HEK293T (cell line): ENCODE data around the gene PREX1.

Experiments used
- CTCF ChIA-PET: fragments of 350-600 bp; formaldehyde crosslinking; extraction: SDS; loops from one replicate; lab custom pipeline; 2021; ENCODE audit warnings: antibody characterized with exemption, inconsistent platforms; lab: Yijun Ruan, JAX
- POLR2A ChIA-PET: fragments of 350-600 bp; formaldehyde crosslinking; extraction: SDS; loops from one replicate; lab custom pipeline; 2020; ENCODE audit warnings: antibody characterized with exemption, inconsistent platforms; lab: Yijun Ruan, JAX
- DNase-seq: peaks from one replicate; pipeline ENCODE4 v3.0.0; 2012; ENCODE audit warnings: mixed read lengths; ENCODE audit errors: extremely low spot score
- ARNT ChIP-seq: fragments of 450-650 bp; IDR thresholded peaks from 2 replicates; pipeline ENCODE4 v1.6.1; 2017; ENCODE audit warnings: mild to moderate bottlenecking
- BHLHE40 ChIP-seq: fragments of 450-650 bp; IDR thresholded peaks from 2 replicates; pipeline ENCODE4 v1.6.1; 2016; ENCODE audit warnings: mild to moderate bottlenecking, moderate library complexity, borderline replicate concordance
- CTBP1 ChIP-seq: fragments of 450-650 bp; IDR thresholded peaks from 2 replicates; pipeline ENCODE4 v1.6.1; 2016; ENCODE audit warnings: borderline replicate concordance
- ELF4 ChIP-seq: fragments of 450-650 bp; IDR thresholded peaks from 2 replicates; pipeline ENCODE4 v1.6.1; 2017; ENCODE audit warnings: antibody characterized with exemption
- FOXA1 ChIP-seq: fragments of 450-650 bp; IDR thresholded peaks from 2 replicates; pipeline ENCODE4 v1.6.1; 2016; ENCODE audit warnings: mild to moderate bottlenecking
- FOXK2 ChIP-seq: fragments of 450-650 bp; IDR thresholded peaks from 2 replicates; pipeline ENCODE4 v1.6.1; 2016; ENCODE audit warnings: mild to moderate bottlenecking
- FOXM1 ChIP-seq: fragments of 450-650 bp; IDR thresholded peaks from 2 replicates; pipeline ENCODE4 v1.6.1; 2017; ENCODE audit warnings: mild to moderate bottlenecking, borderline replicate concordance
- HDGF ChIP-seq: fragments of 450-650 bp; IDR thresholded peaks from 2 replicates; pipeline ENCODE4 v1.6.1; 2017; ENCODE audit warnings: antibody characterized with exemption, borderline replicate concordance
- L3MBTL2 ChIP-seq: fragments of 450-650 bp; conservative IDR thresholded peaks from 2 replicates; pipeline ENCODE4 v1.6.1; 2016; ENCODE audit warnings: mild to moderate bottlenecking
- LEF1 ChIP-seq: fragments of 450-650 bp; IDR thresholded peaks from 2 replicates; pipeline ENCODE4 v1.6.1; 2017; ENCODE audit warnings: mild to moderate bottlenecking, borderline replicate concordance
- NFRKB ChIP-seq: fragments of 450-650 bp; IDR thresholded peaks from 2 replicates; pipeline ENCODE4 v1.6.1; 2016; ENCODE audit warnings: mild to moderate bottlenecking, moderate library complexity
- PKNOX1 ChIP-seq: fragments of 450-650 bp; IDR thresholded peaks from 2 replicates; pipeline ENCODE4 v1.6.1; 2016
- SP1 ChIP-seq: fragments of 450-650 bp; IDR thresholded peaks from 2 replicates; pipeline ENCODE4 v1.6.1; 2017
- SUZ12 ChIP-seq: fragments of 450-650 bp; IDR thresholded peaks from 2 replicates; pipeline ENCODE4 v1.6.1; 2016; ENCODE audit warnings: mild to moderate bottlenecking
- TARDBP ChIP-seq: fragments of 450-650 bp; IDR thresholded peaks from 2 replicates; pipeline ENCODE4 v1.6.1; 2016
- ZNF384 ChIP-seq: fragments of 450-650 bp; IDR thresholded peaks from 2 replicates; pipeline ENCODE4 v1.6.1; 2016

PREX1 gene

GRCh38 chr20:48752963-48753362 lies 74.8 kb downstream of the PREX1 start:
- no peak for DNase-seq
- ChIA-PET CTCF (no interaction called here), POLR2A (no interaction called here)
- TF ChIP-seq SP1 (no peak), CTBP1 (no peak), L3MBTL2 (no peak), PKNOX1 (no peak), FOXA1 (no peak), ELF4 (no peak), ZNF384 (no peak), BHLHE40 (no peak), FOXK2 (no peak)

DNA sequence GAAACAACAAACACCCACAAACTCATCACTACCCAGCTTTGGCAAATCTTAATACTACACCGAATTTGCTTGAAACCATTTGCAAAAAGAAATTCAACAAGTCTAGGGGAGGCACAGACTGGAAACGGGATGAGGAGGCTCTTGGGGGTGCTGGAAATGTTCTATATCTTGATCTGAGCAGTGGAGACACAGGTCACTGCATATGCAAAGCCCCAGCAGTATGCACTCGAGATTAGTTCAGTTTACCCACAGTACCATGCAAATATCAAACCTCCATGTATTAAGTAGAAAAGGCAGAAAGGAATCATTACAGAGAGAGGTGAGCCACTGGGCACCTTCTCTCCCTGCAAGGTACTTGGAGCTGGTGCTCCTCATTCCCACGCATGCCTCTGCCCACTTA lies 75.9 kb downstream of the PREX1 start:
- ChIA-PET CTCF (no interaction called here), POLR2A (no interaction called here)
- DNase-seq: no peak
- TF ChIP-seq ZNF384 (no peak), ARNT (no peak), FOXM1 (no peak), SP1 (no peak), PKNOX1 (no peak), ELF4 (no peak)

DNA sequence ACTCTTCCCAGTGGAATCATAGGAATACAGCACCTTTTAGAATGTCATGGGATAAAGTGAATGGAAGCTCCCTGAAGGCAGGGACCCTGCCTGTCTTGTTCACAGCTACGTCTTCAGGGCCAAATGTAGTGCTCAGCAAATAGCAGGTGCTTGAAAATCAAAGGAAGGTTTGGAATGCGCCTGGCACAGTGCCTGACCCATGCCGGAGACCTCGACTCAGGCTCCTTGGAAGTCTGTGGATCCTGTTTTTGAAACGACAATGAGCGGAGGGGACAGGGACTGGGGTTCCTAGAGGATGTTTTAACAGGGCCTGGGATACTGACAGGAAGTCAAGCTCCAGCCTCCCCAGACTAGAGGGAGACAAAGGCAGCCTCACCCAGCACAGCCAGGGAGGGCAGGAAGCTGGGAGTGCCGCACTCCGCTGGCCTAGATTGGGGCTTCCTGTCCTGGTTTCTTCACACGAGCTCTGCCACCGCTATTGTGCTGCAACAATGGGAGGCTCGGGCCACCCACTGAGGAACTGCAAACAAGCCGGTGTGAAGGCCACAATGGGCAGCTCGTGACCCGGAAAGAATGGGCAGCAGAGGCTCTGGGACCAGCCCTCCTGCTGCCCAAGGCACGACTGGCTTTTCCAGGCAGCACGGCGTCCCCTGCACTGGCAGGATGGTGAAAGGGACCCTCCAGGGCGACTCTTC lies 76.7 kb downstream of the PREX1 start:
- TF ChIP-seq HDGF: no peak
- no peak for TF ChIP-seq ELF4
- CTCF ChIA-PET: no interaction called here
- no peak for DNase-seq
- POLR2A ChIA-PET: interaction anchor here (0.6 kb wide), 1 partner anchor 149 kb away, joined by 3 read pairs; no protein-coding TSS in a partner anchor

GRCh38 chr20:48750376-48750775 lies 77.4 kb downstream of the PREX1 start:
- ChIA-PET POLR2A (no interaction called here), CTCF (no interaction called here)
- DNase-seq: no peak
- TF ChIP-seq FOXA1: no peak

DNA sequence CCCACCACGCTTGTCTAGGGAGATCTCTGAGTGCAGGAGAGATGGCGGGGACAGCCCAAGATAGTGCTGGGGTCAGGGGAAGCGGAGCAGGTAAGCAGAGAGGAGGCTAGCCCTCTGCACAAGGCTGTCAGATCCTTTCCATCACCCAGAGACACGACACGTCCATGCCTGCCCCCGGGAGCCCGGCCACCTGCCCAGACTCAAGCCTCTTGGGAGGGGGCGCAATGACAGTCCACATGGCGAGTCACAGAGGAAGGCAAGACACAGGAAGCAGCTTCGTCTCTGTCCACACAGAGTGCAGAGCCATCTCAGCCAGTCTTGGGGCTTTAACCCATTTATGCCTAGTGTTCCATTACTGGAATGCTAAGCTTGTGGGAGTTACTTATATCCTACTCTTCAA lies 78.4 kb downstream of the PREX1 start:
- no peak for DNase-seq
- POLR2A ChIA-PET: no interaction called here
- TF ChIP-seq TARDBP: no peak
- TF ChIP-seq NFRKB: no peak
- TF ChIP-seq HDGF: no peak
- TF ChIP-seq ZNF384: no peak
- TF ChIP-seq LEF1: no peak
- TF ChIP-seq FOXK2: no peak
- no peak for TF ChIP-seq ELF4
- no peak for TF ChIP-seq BHLHE40
- no peak for TF ChIP-seq FOXA1
- CTCF ChIA-PET: no interaction called here

DNA sequence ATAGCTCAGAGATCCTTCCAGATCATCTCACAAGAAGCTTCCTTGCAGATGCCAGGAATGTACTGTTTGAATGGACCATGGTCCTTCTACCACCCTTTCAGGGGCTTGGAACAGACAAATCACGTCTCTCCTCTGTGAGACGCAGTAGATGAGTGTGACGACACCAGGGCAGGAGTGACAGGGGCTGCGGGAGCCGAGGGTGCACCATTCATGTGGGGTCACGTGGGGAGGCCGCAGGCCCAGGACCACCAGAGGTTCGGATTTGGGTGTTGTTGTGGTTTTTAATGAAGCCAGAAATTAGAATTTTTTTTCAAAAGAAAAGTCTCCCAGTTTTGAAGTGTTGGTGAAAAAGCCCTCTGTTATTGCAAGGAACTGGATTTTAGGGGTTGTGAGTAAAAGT lies 79.2 kb downstream of the PREX1 start:
- CTCF ChIA-PET: no interaction called here
- POLR2A ChIA-PET: no interaction called here
- no peak for DNase-seq
- TF ChIP-seq ZNF384: no peak
- TF ChIP-seq HDGF: no peak
- TF ChIP-seq SP1: no peak

- TF ChIP-seq HDGF: no peak
- TF ChIP-seq FOXK2: no peak
- no peak for TF ChIP-seq ZNF384
- no peak for TF ChIP-seq LEF1
- no peak for TF ChIP-seq ELF4
- TF ChIP-seq TARDBP: no peak
- TF ChIP-seq NFRKB: no peak
- TF ChIP-seq FOXM1: no peak
- TF ChIP-seq SUZ12: no peak
- TF ChIP-seq BHLHE40: no peak
- TF ChIP-seq FOXA1: no peak
- TF ChIP-seq L3MBTL2: no peak
- no peak for TF ChIP-seq PKNOX1
- CTCF ChIA-PET: no interaction called here
- no peak for DNase-seq
- POLR2A ChIA-PET: interaction anchor here (0.6 kb wide), 1 partner anchor 180 kb away, joined by 4 read pairs; no protein-coding TSS in a partner anchor
These were observed 79.9 kb downstream of the PREX1 start for GRCh38 chr20:48747840-48748414.
